ENCODE measurements around the gene CPSF4. TPM values are rescaled to one million over a fixed set of nuclear protein-coding genes. Genes with fewer than 3 reads are reported as not detected.

Gene CPSF4
- total RNA-seq (ENCODE audit: low replicate concordance) = 72.1 and 120 TPM in 2 replicates

GRCh38 chr7:99438573-99439480 is at the start of gene CPSF4, which contains the start of gene PTCD1:
TSS of gene CPSF4 (plus strand) at chr7:99438943. CDS start at chr7:99439083, 140 bp downstream.
TSS of gene PTCD1 (minus strand) at chr7:99438798. CDS start at chr7:99435242, 3,556 bp downstream.
- TF ChIP-seq EZH2 (IDR thresholded peaks at IDR 0.05) (no peak), CTCF (IDR thresholded peaks at IDR 0.05) (no peak), EZH2phosphoT487 (IDR thresholded peaks at IDR 0.05) (no peak)
- H3K79me2 ChIP-seq (ENCODE audit: low read depth) = peaks cover 83% of the 10 kb centered on the region
- Mint-ChIP-seq H3K9me3 (no peaks in the 10 kb centered on the region), H3K4me3 (peak within 1 kb of the TSS; percentile 99), H3K27ac (peak within 1 kb of the TSS; percentile 83), H3K27me3 (ENCODE audit: insufficient read depth, low read depth) (peaks cover 10% of the 10 kb centered on the region), H3K4me1 (peaks cover 20% of the 10 kb centered on the region), H3K36me3 (peaks cover 14% of the 10 kb centered on the region)
- peak within 1 kb of the TSS; percentile 90 for H3K9ac ChIP-seq
- H3K36me3 ChIP-seq = peaks cover 6% of the 10 kb centered on the region
- no peaks in the 10 kb centered on the region for H3K27me3 ChIP-seq
- H3K9me3 ChIP-seq (ENCODE audit: low read depth) = no peaks in the 10 kb centered on the region
- peak within 1 kb of the TSS; percentile 77 for H3K4me2 ChIP-seq
- peak within 1 kb of the TSS; percentile 86 for H3K27ac ChIP-seq
- H4K20me1 ChIP-seq (ENCODE audit: low read depth) = peaks cover 32% of the 10 kb centered on the region
- H3K4me1 ChIP-seq = peaks cover 10% of the 10 kb centered on the region
- H2AFZ ChIP-seq (replicated peaks) = peak within 1 kb of the TSS; percentile 80
- peaks cover 13% of the 10 kb centered on the region for H3F3A ChIP-seq (ENCODE audit: low read depth)
- peak within 1 kb of the TSS; percentile 90 for H3K4me3 ChIP-seq
- peak; percentile 100 for DNase-seq (ENCODE audit: low spot score)

GRCh38 chr7:99389772-99390171 is 49.0 kb upstream of the CPSF4 start:
- Mint-ChIP-seq H3K36me3 (peaks cover 5% of the 10 kb centered on the region), H3K27me3 (ENCODE audit: insufficient read depth, low read depth) (peaks cover 6% of the 10 kb centered on the region), H3K27ac (no peak overlapping the region), H3K4me1 (peaks cover 10% of the 10 kb centered on the region), H3K9me3 (no peaks in the 10 kb centered on the region), H3K4me3 (no peak overlapping the region)
- Histone ChIP-seq H3K4me2 (no peak overlapping the region), H3K4me1 (peaks cover 8% of the 10 kb centered on the region), H3K79me2 (ENCODE audit: low read depth) (no peaks in the 10 kb centered on the region), H3K9ac (no peak overlapping the region), H3K9me3 (ENCODE audit: low read depth) (no peaks in the 10 kb centered on the region), H3K27me3 (no peaks in the 10 kb centered on the region), H3K27ac (no peak overlapping the region), H3F3A (ENCODE audit: low read depth) (peaks cover 37% of the 10 kb centered on the region), H3K4me3 (no peak overlapping the region), H2AFZ (replicated peaks) (no peak overlapping the region), H3K36me3 (no peaks in the 10 kb centered on the region), H4K20me1 (ENCODE audit: low read depth) (peaks cover 13% of the 10 kb centered on the region)
- DNase-seq (ENCODE audit: low spot score) = no peak
- TF ChIP-seq CTCF (IDR thresholded peaks at IDR 0.05) = no peak
- no peak for TF ChIP-seq EZH2 (IDR thresholded peaks at IDR 0.05)
- no peak for TF ChIP-seq EZH2phosphoT487 (IDR thresholded peaks at IDR 0.05)

- H3K36me3 Mint-ChIP-seq = peaks cover 5% of the 10 kb centered on the region
- H3K4me1 Mint-ChIP-seq = peaks cover 10% of the 10 kb centered on the region
- peak overlapping the region; percentile 24 for H3K4me3 Mint-ChIP-seq
- H3K27ac Mint-ChIP-seq = no peak overlapping the region
- DNase-seq (ENCODE audit: low spot score) = no peak
- Histone ChIP-seq H3K4me3 (no peak overlapping the region), H3K36me3 (no peaks in the 10 kb centered on the region), H3K27me3 (no peaks in the 10 kb centered on the region), H3K4me1 (peaks cover 8% of the 10 kb centered on the region), H3F3A (ENCODE audit: low read depth) (peaks cover 48% of the 10 kb centered on the region), H3K27ac (no peak overlapping the region), H4K20me1 (ENCODE audit: low read depth) (peaks cover 19% of the 10 kb centered on the region), H3K79me2 (ENCODE audit: low read depth) (no peaks in the 10 kb centered on the region), H2AFZ (replicated peaks) (no peak overlapping the region), H3K9ac (no peak overlapping the region), H3K9me3 (ENCODE audit: low read depth) (no peaks in the 10 kb centered on the region), H3K4me2 (no peak overlapping the region)
- no peaks in the 10 kb centered on the region for H3K9me3 Mint-ChIP-seq
- peaks cover 6% of the 10 kb centered on the region for H3K27me3 Mint-ChIP-seq (ENCODE audit: insufficient read depth, low read depth)
- TF ChIP-seq EZH2phosphoT487 (IDR thresholded peaks at IDR 0.05) (no peak), EZH2 (IDR thresholded peaks at IDR 0.05) (no peak), CTCF (IDR thresholded peaks at IDR 0.05) (no peak)
Observed at GRCh38 chr7:99390941-99391602, 47.7 kb upstream of the CPSF4 start.
